GM03348 (cell line): ENCODE results near the gene MAP3K9.
A peak's percentile ranks its signal among the peaks of the same experiment; 100 is the strongest.

Experiments
- DNase-seq: peaks from one replicate; pipeline ENCODE4 v3.0.0; 2012; ENCODE audit warnings: low spot score

The MAP3K9 gene

GRCh38 chr14:70821584-70822529 is 12.5 kb upstream of the MAP3K9 start:
- DNase-seq = peak; percentile 88

GRCh38 chr14:70816525-70816924 is 7.2 kb upstream of the MAP3K9 start:
- DNase-seq = no peak

- no peak for DNase-seq
Measured at GRCh38 chr14:70814466-70814865, 5.2 kb upstream of the MAP3K9 start.

GRCh38 chr14:70812124-70812818 is 3.0 kb upstream of the MAP3K9 start:
- no peak for DNase-seq

- no peak for DNase-seq
Measured at GRCh38 chr14:70811578-70811977, 2.3 kb upstream of the MAP3K9 start.

GRCh38 chr14:70811050-70811449 is 1.7 kb upstream of the MAP3K9 start:
- no peak for DNase-seq

- DNase-seq = no peak
Measured at GRCh38 chr14:70810621-70811020, 1.3 kb upstream of the MAP3K9 start.

- no peak for DNase-seq
Measured at GRCh38 chr14:70808416-70809224, 693 bp downstream of the MAP3K9 start.

GRCh38 chr14:70807898-70808415 is 1.4 kb downstream of the MAP3K9 start:
- DNase-seq = no peak

- DNase-seq = peak; percentile 40
Measured at GRCh38 chr14:70804556-70805162, 4.7 kb downstream of the MAP3K9 start.

GRCh38 chr14:70803321-70804310 is 5.7 kb downstream of the MAP3K9 start:
- DNase-seq = no peak

- DNase-seq = no peak
Measured at GRCh38 chr14:70802379-70802778, 6.9 kb downstream of the MAP3K9 start.

- no peak for DNase-seq
Measured at GRCh38 chr14:70801836-70802235, 7.5 kb downstream of the MAP3K9 start.

GRCh38 chr14:70796551-70796950 is 12.8 kb downstream of the MAP3K9 start:
- DNase-seq = no peak

- no peak for DNase-seq
Measured at GRCh38 chr14:70794294-70794693, 15.0 kb downstream of the MAP3K9 start.

GRCh38 chr14:70793637-70794036 is 15.7 kb downstream of the MAP3K9 start:
- DNase-seq = no peak

- DNase-seq = no peak
Measured at GRCh38 chr14:70792939-70793338, 16.4 kb downstream of the MAP3K9 start.

- DNase-seq = no peak
Measured at GRCh38 chr14:70791971-70792370, 17.3 kb downstream of the MAP3K9 start.

- no peak for DNase-seq
Measured at GRCh38 chr14:70789961-70790360, 19.4 kb downstream of the MAP3K9 start.

- peak; percentile 19 for DNase-seq
Measured at GRCh38 chr14:70789361-70789760, 20.0 kb downstream of the MAP3K9 start.
